H1 (cell line): ENCODE results near the gene FAM151A. TPM values are rescaled to one million over a fixed set of nuclear protein-coding genes. Genes with fewer than 3 reads are reported as not detected.
A peak's percentile ranks its signal among the peaks of the same experiment; 100 is the strongest.

Experiments used
- CTCF ChIA-PET: fragments of 300-600 bp; sonication (Branson Sonifier 250); formaldehyde crosslinking; loops from one replicate; lab custom pipeline; 2021; ENCODE audit not compliant: partially characterized antibody; lab: Charles Lee
- POLR2A ChIA-PET: fragments of 300-600 bp; sonication (Branson Sonifier 250); formaldehyde crosslinking; loops from one replicate; lab custom pipeline; 2021; ENCODE audit warnings: inconsistent platforms; ENCODE audit not compliant: partially characterized antibody; lab: Charles Lee
- DNase-seq, 2 experiments: peaks; one replicate each; pipeline versions ENCODE4 v3.0.0 to v3.0.0-alpha.2; 2010 to 2022; ENCODE audit warnings: low spot score in 2 of 2, low read depth in 1 of 2, mixed read lengths in 1 of 2
- FAIRE-seq: peaks from 2 replicates; lab custom pipeline; 2011; peaks lifted over from hg19 to GRCh38; lab: Jason Lieb, UNC
- H2AFZ ChIP-seq: 2 replicates; pipeline ENCODE4 v1.8.1; 2012; ENCODE audit warnings: low read length, inconsistent platforms
- H2AK5ac ChIP-seq: 2 replicates; pipeline ENCODE4 v1.6.1; 2013; ENCODE audit warnings: low read depth, low read length
- H2BK120ac ChIP-seq: replicated peaks from 2 replicates; pipeline ENCODE3; 2013; ENCODE audit warnings: low read depth, low read length, inconsistent platforms
- H2BK12ac ChIP-seq: 2 replicates; pipeline ENCODE4 v1.6.1; 2013; ENCODE audit warnings: low read depth, low read length
- H2BK15ac ChIP-seq: 2 replicates; pipeline ENCODE4 v1.6.1; 2013; ENCODE audit warnings: low read length
- H2BK20ac ChIP-seq: 2 replicates; pipeline ENCODE4 v1.6.1; 2013; ENCODE audit warnings: low read length
- H2BK5ac ChIP-seq: 2 replicates; pipeline ENCODE4 v1.6.1; 2013; ENCODE audit warnings: low read depth, low read length
- H3K14ac ChIP-seq: 2 replicates; pipeline ENCODE4 v1.6.1; 2013; ENCODE audit warnings: inconsistent platforms; ENCODE audit not compliant: insufficient read length
- H3K18ac ChIP-seq: 2 replicates; pipeline ENCODE4 v1.6.1; 2013; ENCODE audit warnings: low read length; ENCODE audit errors: extremely low read depth
- H3K23ac ChIP-seq: 2 replicates; pipeline ENCODE4 v1.6.1; 2013; ENCODE audit warnings: inconsistent platforms; ENCODE audit not compliant: insufficient read length
- H3K23me2 ChIP-seq: 2 replicates; pipeline ENCODE4 v1.6.1; 2013; ENCODE audit warnings: low read depth, low read length
- H3K27ac ChIP-seq: 2 replicates; pipeline ENCODE4 v1.6.1; 2011; ENCODE audit warnings: low read depth, low read length, inconsistent platforms
- H3K27me3 ChIP-seq, 4 experiments: replicated peaks in 1 of 4; 1 replicate in 1 of 4; 2 replicates in 3 of 4; pipeline versions ENCODE4 v1.6.1 to v1.8.1; 2011 to 2013; ENCODE audit warnings: low read length in 3 of 4, mild to moderate bottlenecking in 3 of 4, inconsistent platforms in 2 of 4, mixed read lengths in 2 of 4, moderate library complexity in 1 of 4; ENCODE audit not compliant: control insufficient read depth in 3 of 4, insufficient read depth in 3 of 4; ENCODE audit errors: extremely low read depth in 1 of 4
- H3K36me3 ChIP-seq, 4 experiments: 2 replicates each; pipeline versions ENCODE4 v1.6.1 to v1.8.1; 2011 to 2013; ENCODE audit warnings: mild to moderate bottlenecking in 4 of 4, low read length in 3 of 4, moderate library complexity in 2 of 4, control low read depth in 1 of 4, inconsistent platforms in 1 of 4; ENCODE audit not compliant: insufficient read depth in 4 of 4, control insufficient read depth in 2 of 4
- H3K4ac ChIP-seq: replicated peaks from 2 replicates; pipeline ENCODE3; 2013; ENCODE audit warnings: low read length, low read depth, mixed read lengths, inconsistent platforms; ENCODE audit not compliant: insufficient read length
- H3K4me1 ChIP-seq, 4 experiments: replicated peaks in 1 of 4; 1 replicate in 1 of 4; 2 replicates in 3 of 4; pipeline versions ENCODE4 v1.6.1 to v1.8.1; 2011 to 2013; ENCODE audit warnings: low read length in 3 of 4, inconsistent platforms in 2 of 4, mixed read lengths in 1 of 4; ENCODE audit not compliant: insufficient read depth in 4 of 4, control insufficient read depth in 3 of 4
- H3K4me2 ChIP-seq, 2 experiments: 2 replicates each; pipeline versions ENCODE4 v1.6.1 to v1.8.1; 2011 to 2013; ENCODE audit warnings: low read depth in 2 of 2, low read length in 2 of 2, control low read depth in 1 of 2, inconsistent platforms in 1 of 2, mild to moderate bottlenecking in 1 of 2; ENCODE audit not compliant: insufficient read depth in 1 of 2
- H3K4me3 ChIP-seq, 4 experiments: fragments of 200-600, 300-600 bp in 1 of 4; sonication (generic), shearing (Covaris generic), sonication (Bioruptor Twin) in 1 of 4; 2 replicates each; pipeline versions ENCODE4 v1.5.1 to v1.8.1; 2011 to 2016; ENCODE audit warnings: low read length in 4 of 4, low read depth in 3 of 4, control low read depth in 2 of 4, inconsistent platforms in 2 of 4, mild to moderate bottlenecking in 2 of 4, mixed read lengths in 1 of 4, moderate library complexity in 1 of 4; ENCODE audit not compliant: insufficient read depth in 2 of 4; ENCODE audit errors: extremely low read depth in 1 of 4
- H3K56ac ChIP-seq: replicated peaks from 2 replicates; pipeline ENCODE3; 2013; ENCODE audit warnings: low read depth, mild to moderate bottlenecking, mixed read lengths, low read length, inconsistent platforms; ENCODE audit not compliant: insufficient read length
- H3K79me1 ChIP-seq: 2 replicates; pipeline ENCODE4 v1.6.1; 2013; ENCODE audit warnings: low read depth, low read length, control low read depth
- H3K79me2 ChIP-seq, 2 experiments: 2 replicates each; pipeline versions ENCODE4 v1.6.1 to v1.8.1; 2012 to 2013; ENCODE audit warnings: low read length in 2 of 2, mild to moderate bottlenecking in 2 of 2, inconsistent platforms in 1 of 2; ENCODE audit not compliant: insufficient read depth in 2 of 2, control insufficient read depth in 1 of 2
- H3K9ac ChIP-seq, 4 experiments: replicated peaks in 1 of 4; 1 replicate in 1 of 4; 2 replicates in 3 of 4; pipeline versions ENCODE4 v1.6.1 to v1.8.1; 2011 to 2013; ENCODE audit warnings: low read depth in 3 of 4, low read length in 3 of 4, control low read depth in 2 of 4, mild to moderate bottlenecking in 2 of 4, moderate library complexity in 2 of 4, inconsistent platforms in 1 of 4; ENCODE audit errors: extremely low read depth in 1 of 4
- H3K9me3 ChIP-seq, 2 experiments: 2 replicates each; pipeline versions ENCODE4 v1.6.1 to v1.8.1; 2012 to 2013; ENCODE audit warnings: mild to moderate bottlenecking in 2 of 2, moderate library complexity in 2 of 2, control low read depth in 1 of 2, inconsistent platforms in 1 of 2, low read depth in 1 of 2, low read length in 1 of 2, mixed read lengths in 1 of 2; ENCODE audit not compliant: insufficient read depth in 2 of 2
- H4K20me1 ChIP-seq, 2 experiments: replicated peaks in 1 of 2; 2 replicates each; pipeline versions ENCODE3 to v1.8.1; 2011 to 2013; ENCODE audit warnings: inconsistent platforms in 2 of 2, low read length in 2 of 2, mild to moderate bottlenecking in 1 of 2; ENCODE audit not compliant: insufficient read depth in 2 of 2, control insufficient read depth in 1 of 2
- H4K5ac ChIP-seq: 2 replicates; pipeline ENCODE4 v1.6.1; 2013; ENCODE audit warnings: low read length, low read depth, mixed read lengths, inconsistent platforms; ENCODE audit not compliant: insufficient read length
- H4K8ac ChIP-seq: 2 replicates; pipeline ENCODE4 v1.8.0; 2013; ENCODE audit warnings: mild to moderate bottlenecking, moderate library complexity, low read length, inconsistent platforms; ENCODE audit not compliant: insufficient read depth; ENCODE audit errors: extremely low read depth
- H4K91ac ChIP-seq: replicated peaks from 2 replicates; pipeline ENCODE3; 2013; ENCODE audit warnings: low read length, mixed read lengths, inconsistent platforms; ENCODE audit not compliant: insufficient read length
- ASH2L ChIP-seq: fragments of 200-600, 300-600 bp; sonication (generic); IDR thresholded peaks from one replicate; pipeline ENCODE4 v1.7.1; 2017; ENCODE audit warnings: low read length
- CEBPB ChIP-seq: IDR thresholded peaks from 2 replicates; pipeline ENCODE4 v1.6.1; 2012; ENCODE audit warnings: low read depth, low read length
- EZH2 ChIP-seq: fragments of 200-600 bp; sonication (generic); IDR thresholded peaks from 2 replicates; pipeline ENCODE4 v1.7.1; 2012; ENCODE audit warnings: low read depth, mild to moderate bottlenecking, moderate library complexity, low read length, inconsistent platforms; ENCODE audit not compliant: severe bottlenecking
- GABPA ChIP-seq: IDR thresholded peaks from 2 replicates; pipeline ENCODE4 v1.6.1; 2011; ENCODE audit warnings: mild to moderate bottlenecking, low read length, moderate library complexity, borderline replicate concordance; ENCODE audit not compliant: insufficient read depth
- HDAC6 ChIP-seq: IDR thresholded peaks from one replicate; pipeline ENCODE4 v1.7.1; 2012; ENCODE audit warnings: low read depth, mild to moderate bottlenecking, inconsistent platforms, low read length, moderate library complexity
- JUND ChIP-seq: IDR thresholded peaks from 2 replicates; pipeline ENCODE4 v1.6.1; 2011; ENCODE audit warnings: mild to moderate bottlenecking, improper control_type of control experiment, low read length
- MAFK ChIP-seq: IDR thresholded peaks from 2 replicates; pipeline ENCODE4 v1.6.1; 2012; ENCODE audit warnings: low read depth, mild to moderate bottlenecking, improper control_type of control experiment, low read length
- RAD21 ChIP-seq, 2 experiments: IDR thresholded peaks in 1 of 2; conservative IDR thresholded peaks in 1 of 2; 2 replicates each; pipeline ENCODE4 v1.6.1; 2011; ENCODE audit warnings: low read depth in 2 of 2, low read length in 2 of 2, improper control_type of control experiment in 1 of 2, inconsistent platforms in 1 of 2, mild to moderate bottlenecking in 1 of 2, moderate library complexity in 1 of 2
- RFX5 ChIP-seq: IDR thresholded peaks from 2 replicates; pipeline ENCODE4 v1.6.1; 2011; ENCODE audit warnings: low read depth, low read length, improper control_type of control experiment, borderline replicate concordance
- SIRT6 ChIP-seq: IDR thresholded peaks from one replicate; pipeline ENCODE4 v1.7.1; 2012; ENCODE audit warnings: low read length, inconsistent platforms
- ZNF274 ChIP-seq: IDR thresholded peaks from 2 replicates; pipeline ENCODE4 v1.7.0; 2012; ENCODE audit warnings: low read length, borderline replicate concordance; ENCODE audit errors: extremely low read depth
- WGBS, 2 experiments: shearing (Covaris generic) in 1 of 2; methylation state at CpG; one replicate each; pipeline versions ENCODE4 v1.1.6 to v1.1.7; 2013 to 2015; ENCODE audit warnings: low lambda C conversion rate in 2 of 2, mixed read lengths in 2 of 2, inconsistent platforms in 1 of 2, low coverage in 1 of 2, missing lambda C conversion rate in 1 of 2; ENCODE audit not compliant: insufficient replicate concordance in 2 of 2, insufficient coverage in 1 of 2, insufficient read length in 1 of 2; ENCODE audit errors: extremely low coverage in 1 of 2, missing lambda C conversion rate in 1 of 2; 5-methylcytosine and 5-hydroxymethylcytosine counted together
- polyA plus RNA-seq, 7 experiments: library from polyadenylated mRNA; depleted of rRNA in 3 of 7; stranded (reverse) in 5 of 7; unstranded in 2 of 7; fragments of >200 nt in 5 of 7; fragments of 200-250 nt in 2 of 7; gene quantifications; 1 replicate in 5 of 7; 2 replicates in 1 of 7; 4 replicates in 1 of 7; pipeline versions ENCODE4 v1.2.1 to v1.2.3, GENCODE V29; 2011 to 2013; ENCODE audit warnings: missing spikeins in 2 of 7, mixed read lengths in 2 of 7
- total RNA-seq: library from RNA; stranded (reverse); fragmentation: NEBNext Ultra II Directional; extraction: Animal tissue kit (Norgen Biotek cat#: 25700); gene quantifications from 2 replicates; pipeline ENCODE4 v1.2.1, GENCODE V29; 2021

The FAM151A gene
- total and polyA plus RNA-seq, 2 of the 8 experiments (the other 6 are each of a cell fraction or from before 2014, with no cell fraction given), result not detected

GRCh38 chr1:54594463-54594862, 28.9 kb downstream of the FAM151A start:
- Histone ChIP-seq H3K4me1 (peaks cover 0 to 3% (median 1%) of the 10 kb centered on the region in 4 experiments; a peak in 5 of 7 replicates), H3K4me3 (no peak overlapping the region), H2AK5ac (no peak overlapping the region), H3K23me2 (no peaks in the 10 kb centered on the region), H4K20me1 (no peaks in the 10 kb centered on the region), H3K27ac (no peak overlapping the region), H2BK20ac (no peak overlapping the region), H3K79me2 (no peaks in the 10 kb centered on the region), H3K4ac (no peak overlapping the region), H3K56ac (no peak overlapping the region), H2BK5ac (peak overlapping the region; percentile 35; the same call in 1 of the 2 replicates), H2BK120ac (no peak overlapping the region), H4K91ac (no peak overlapping the region), H3K14ac (no peak overlapping the region), H3K9me3 (no peaks in the 10 kb centered on the region), H3K9ac (no peak overlapping the region), H3K18ac (no peak overlapping the region), H2BK12ac (no peak overlapping the region), H3K23ac (no peak overlapping the region), H4K8ac (peak overlapping the region; percentile 14; the same call in 1 of the 2 replicates), H2BK15ac (no peak overlapping the region), H3K27me3 (no peaks in the 10 kb centered on the region), H3K36me3 (no peaks in the 10 kb centered on the region), H3K4me2 (no peak overlapping the region), H2AFZ (no peak overlapping the region), H3K79me1 (no peaks in the 10 kb centered on the region), H4K5ac (no peak overlapping the region)
- ChIA-PET POLR2A (interaction anchor here (0.6 kb wide), 1 partner anchor 558 kb away, joined by 3 read pairs; no protein-coding TSS in a partner anchor), CTCF (interaction anchor here (0.7 to 1.3 kb wide), 7 partner anchors 9 to 198 kb away, joined by 3 to 6 read pairs (median 3); no protein-coding TSS in a partner anchor)
- WGBS, 2 experiments, result 96% methylated on average over 14 of the region's 16 CpGs; no CpG with 5 or more reads in 1 of the 2 experiments
- no peak for DNase-seq
- FAIRE-seq, result no peak
- TF ChIP-seq MAFK (no peak), RAD21 (IDR thresholded peaks at IDR 0.05 in 1 of 2, conservative IDR thresholded peaks at IDR 0.05 in 1 of 2; ENCODE audit: low read depth in 2 of 2, low read length in 2 of 2) (no peak), JUND (no peak), EZH2 (no peak), HDAC6 (no peak), ZNF274 (no peak), SIRT6 (no peak), ASH2L (no peak), RFX5 (no peak), GABPA (no peak), CEBPB (no peak)
